Activated CD4-positive, alpha-beta memory T cell treated with anti-CD3 and anti-CD28 coated beads, Interleukin-2, amount 10 ng/mL, durations not matched to agents 7 days and 5 days (primary cell): ENCODE data around the gene SLC4A4. TPM values are rescaled to one million over a fixed set of nuclear protein-coding genes. Genes with fewer than 3 reads are reported as not detected.

Experiments
- CTCF ChIA-PET: fragments of 350-600 bp; sonication (Branson Sonifier 250); formaldehyde crosslinking; loops from one replicate; lab custom pipeline; 2021; ENCODE audit warnings: antibody characterized with exemption, inconsistent platforms; lab: Charles Lee
- POLR2A ChIA-PET: fragments of 350-600 bp; sonication (Branson Sonifier 250); formaldehyde crosslinking; loops from one replicate; lab custom pipeline; 2021; ENCODE audit warnings: antibody characterized with exemption; lab: Charles Lee
- DNase-seq: peaks from one replicate; pipeline ENCODE4 v3.0.0-alpha.2; 2020
- H3K27ac Mint-ChIP-seq: one replicate; pipeline ENCODE4 v1.8.0; 2021; ENCODE audit warnings: mild to moderate bottlenecking, mixed read lengths
- H3K27me3 Mint-ChIP-seq: one replicate; pipeline ENCODE4 v1.8.0; 2021; ENCODE audit warnings: mixed read lengths
- H3K36me3 Mint-ChIP-seq: one replicate; pipeline ENCODE4 v1.8.0; 2021; ENCODE audit warnings: low read depth, mixed read lengths
- H3K4me1 Mint-ChIP-seq: one replicate; pipeline ENCODE4 v1.8.0; 2021; ENCODE audit warnings: mixed read lengths
- H3K4me3 Mint-ChIP-seq: one replicate; pipeline ENCODE4 v1.8.0; 2021; ENCODE audit warnings: mild to moderate bottlenecking, mixed read lengths
- H3K9me3 Mint-ChIP-seq: one replicate; pipeline ENCODE4 v1.8.0; 2021; ENCODE audit warnings: mixed read lengths
- total RNA-seq, 2 experiments: library from RNA; stranded (reverse); gene quantifications; one replicate each; pipeline ENCODE4 v1.2.3, GENCODE V29; 2021

SLC4A4 gene
- total RNA-seq, 2 experiments from 2014 or later, result 2.3 to 3.1 TPM

GRCh38 chr4:71322425-71322824 lies 16.4 kb upstream of the SLC4A4 start:
- no peak overlapping the region for H3K27ac Mint-ChIP-seq
- CTCF ChIA-PET, result no interaction called here
- DNase-seq, result no peak
- H3K4me3 Mint-ChIP-seq, result no peak overlapping the region
- POLR2A ChIA-PET, result no interaction called here
- H3K9me3 Mint-ChIP-seq, result no peaks in the 10 kb centered on the region
- H3K27me3 Mint-ChIP-seq, result peaks cover 6% of the 10 kb centered on the region
- no peaks in the 10 kb centered on the region for H3K4me1 Mint-ChIP-seq
- no peaks in the 10 kb centered on the region for H3K36me3 Mint-ChIP-seq

DNA sequence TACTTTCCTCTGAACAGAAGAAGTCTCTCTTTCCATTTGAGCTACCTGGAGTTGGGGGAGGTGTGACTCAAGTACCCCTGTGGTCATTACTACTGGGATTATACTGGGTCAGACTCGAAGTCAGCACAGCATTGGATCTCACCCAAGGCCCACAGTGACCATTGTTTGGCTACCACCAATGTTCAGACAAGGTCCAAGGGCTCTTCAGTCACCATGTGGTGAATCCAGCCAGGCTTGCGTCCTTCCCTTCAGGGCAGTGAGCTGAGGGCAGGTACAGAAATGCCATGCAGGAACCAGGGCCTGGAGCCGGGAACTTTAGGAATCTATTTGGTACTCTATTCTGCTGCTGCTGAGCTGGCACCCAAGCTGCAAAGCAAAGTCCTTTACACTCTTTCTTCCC lies 5.5 kb upstream of the SLC4A4 start:
- CTCF ChIA-PET, result interaction anchor here (1.0 kb wide), 1 partner anchor 81 kb away, joined by 3 read pairs; no protein-coding TSS in a partner anchor
- Mint-ChIP-seq H3K36me3 (no peaks in the 10 kb centered on the region), H3K4me1 (peaks cover 2% of the 10 kb centered on the region), H3K27me3 (no peaks in the 10 kb centered on the region), H3K9me3 (peaks cover 2% of the 10 kb centered on the region), H3K27ac (no peak overlapping the region), H3K4me3 (no peak overlapping the region)
- POLR2A ChIA-PET, result no interaction called here
- DNase-seq, result no peak

GRCh38 chr4:71333960-71334359 lies 4.9 kb upstream of the SLC4A4 start:
- POLR2A ChIA-PET, result no interaction called here
- H3K27ac Mint-ChIP-seq, result no peak overlapping the region
- no peaks in the 10 kb centered on the region for H3K36me3 Mint-ChIP-seq
- H3K4me1 Mint-ChIP-seq, result peaks cover 8% of the 10 kb centered on the region
- CTCF ChIA-PET, result interaction anchor here (1.0 kb wide), 1 partner anchor 82 kb away, joined by 3 read pairs; no protein-coding TSS in a partner anchor
- H3K27me3 Mint-ChIP-seq, result no peaks in the 10 kb centered on the region
- no peak overlapping the region for H3K4me3 Mint-ChIP-seq
- peaks cover 2% of the 10 kb centered on the region for H3K9me3 Mint-ChIP-seq
- DNase-seq, result no peak

GRCh38 chr4:71334465-71334882 lies 4.3 kb upstream of the SLC4A4 start:
- no peaks in the 10 kb centered on the region for H3K27me3 Mint-ChIP-seq
- no peak overlapping the region for H3K27ac Mint-ChIP-seq
- ChIA-PET POLR2A (no interaction called here), CTCF (interaction anchor here (1.0 kb wide), 1 partner anchor 82 kb away, joined by 3 read pairs; no protein-coding TSS in a partner anchor)
- H3K9me3 Mint-ChIP-seq, result peaks cover 2% of the 10 kb centered on the region
- peaks cover 12% of the 10 kb centered on the region for H3K4me1 Mint-ChIP-seq
- no peaks in the 10 kb centered on the region for H3K36me3 Mint-ChIP-seq
- no peak for DNase-seq
- no peak overlapping the region for H3K4me3 Mint-ChIP-seq

DNA sequence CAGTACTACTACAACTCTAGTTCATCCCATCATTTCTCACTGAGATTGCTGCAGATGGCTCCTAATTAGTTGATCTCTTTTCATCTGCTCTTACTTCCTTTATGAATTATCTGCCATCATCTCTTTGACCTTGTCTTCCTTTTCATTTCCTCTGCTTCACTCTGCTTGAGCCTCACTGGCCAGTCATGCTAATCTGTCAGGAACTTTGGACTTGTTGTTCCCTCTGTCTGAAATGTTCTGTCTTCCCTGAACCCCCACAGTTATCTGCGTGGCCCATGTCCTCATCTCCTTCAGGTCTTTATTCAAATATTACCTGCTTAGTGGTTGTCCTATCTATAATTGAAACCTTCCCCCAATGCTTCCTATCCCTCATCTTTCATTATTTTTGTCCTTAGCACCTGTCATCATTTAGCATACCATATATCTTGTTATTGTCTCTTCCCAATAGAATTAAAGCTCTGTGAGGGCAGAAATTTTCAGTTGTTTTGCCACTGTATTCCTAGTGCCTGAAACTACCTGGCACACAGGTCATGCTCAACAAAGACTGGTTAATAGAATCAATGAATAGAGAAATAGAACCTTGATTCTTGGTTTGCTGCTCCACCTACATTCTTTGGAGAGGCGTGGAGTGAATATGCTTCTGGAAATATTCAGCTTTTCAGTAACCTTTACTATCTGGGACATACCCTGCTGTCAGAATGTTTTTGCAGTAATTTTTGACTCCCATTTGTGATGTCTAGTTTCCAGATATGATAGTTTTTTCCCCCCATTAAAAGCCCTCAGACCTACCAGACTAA lies 5.0 kb downstream of the SLC4A4 start:
- no peak for DNase-seq
- Mint-ChIP-seq H3K27ac (no peak overlapping the region), H3K9me3 (no peaks in the 10 kb centered on the region), H3K4me3 (no peak overlapping the region), H3K4me1 (peaks cover 5% of the 10 kb centered on the region), H3K36me3 (no peaks in the 10 kb centered on the region), H3K27me3 (peaks cover 9% of the 10 kb centered on the region)
- ChIA-PET CTCF (no interaction called here), POLR2A (no interaction called here)

DNA sequence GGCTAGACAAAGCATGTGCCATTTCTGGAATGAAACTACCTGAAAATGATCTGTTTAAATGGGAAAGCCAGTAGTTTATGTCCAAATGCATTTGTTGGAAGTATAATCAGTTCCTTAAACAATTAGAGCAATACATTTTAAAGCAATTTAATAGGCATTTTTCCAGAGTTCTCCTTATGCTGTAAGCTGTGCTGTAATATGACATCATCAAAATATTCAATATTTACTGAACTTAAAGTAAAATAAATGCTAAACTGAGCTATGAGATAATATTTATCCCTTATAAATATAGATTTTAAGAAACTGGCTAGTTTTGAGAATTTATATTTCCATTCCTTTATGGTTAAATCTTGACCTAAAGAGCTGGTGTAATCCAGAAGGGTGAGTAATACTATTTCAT lies 7.9 kb downstream of the SLC4A4 start:
- Mint-ChIP-seq H3K4me1 (no peaks in the 10 kb centered on the region), H3K4me3 (no peak overlapping the region), H3K36me3 (no peaks in the 10 kb centered on the region), H3K27me3 (peaks cover 9% of the 10 kb centered on the region), H3K9me3 (no peaks in the 10 kb centered on the region), H3K27ac (no peak overlapping the region)
- DNase-seq, result no peak
- ChIA-PET CTCF (no interaction called here), POLR2A (no interaction called here)

DNA sequence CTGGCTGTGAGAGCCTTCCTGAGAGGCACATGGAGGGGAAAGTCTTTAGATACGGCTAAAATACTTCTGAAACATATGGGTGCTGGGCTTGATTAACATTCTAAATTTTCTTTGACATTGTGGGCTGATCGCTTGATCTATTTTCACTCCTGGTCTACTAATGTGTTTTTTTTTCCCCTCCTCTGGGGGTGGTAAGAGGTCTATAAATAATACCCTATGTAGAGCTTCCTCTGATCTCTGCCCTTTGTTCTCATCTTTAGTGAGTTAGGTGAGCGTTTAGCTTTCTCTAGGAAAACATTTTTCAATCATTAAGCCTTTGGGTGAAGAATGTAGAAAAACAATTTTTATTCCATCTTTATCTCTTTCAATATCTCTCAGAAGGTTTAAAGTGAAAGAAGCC lies 9.8 kb downstream of the SLC4A4 start:
- H3K4me3 Mint-ChIP-seq, result no peak overlapping the region
- H3K36me3 Mint-ChIP-seq, result no peaks in the 10 kb centered on the region
- H3K4me1 Mint-ChIP-seq, result no peaks in the 10 kb centered on the region
- DNase-seq, result no peak
- H3K27ac Mint-ChIP-seq, result no peak overlapping the region
- peaks cover 7% of the 10 kb centered on the region for H3K27me3 Mint-ChIP-seq
- ChIA-PET POLR2A (no interaction called here), CTCF (no interaction called here)
- H3K9me3 Mint-ChIP-seq, result no peaks in the 10 kb centered on the region

DNA sequence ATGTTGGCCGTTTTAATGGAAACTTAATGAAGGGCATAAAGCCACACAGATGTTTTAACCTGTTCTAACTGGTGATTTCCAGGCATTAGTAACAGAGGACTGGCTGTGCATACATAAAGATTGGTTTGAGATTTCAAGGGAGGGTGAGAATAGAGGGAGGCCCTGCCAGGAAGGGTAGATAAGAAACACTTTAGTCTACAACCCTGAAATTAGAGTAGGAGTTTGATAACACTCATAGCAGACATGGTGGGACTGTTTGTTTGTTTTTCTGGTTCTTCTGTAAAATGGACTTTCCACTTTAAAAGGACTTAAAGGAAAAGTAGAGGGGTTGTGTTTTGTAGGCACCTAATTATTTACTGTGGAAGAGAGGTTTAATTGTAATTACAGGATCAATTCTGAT lies 16.2 kb downstream of the SLC4A4 start:
- H3K4me1 Mint-ChIP-seq, result peaks cover 2% of the 10 kb centered on the region
- DNase-seq, result no peak
- ChIA-PET CTCF (no interaction called here), POLR2A (no interaction called here)
- no peaks in the 10 kb centered on the region for H3K27me3 Mint-ChIP-seq
- H3K9me3 Mint-ChIP-seq, result no peaks in the 10 kb centered on the region
- H3K27ac Mint-ChIP-seq, result no peak overlapping the region
- no peak overlapping the region for H3K4me3 Mint-ChIP-seq
- no peaks in the 10 kb centered on the region for H3K36me3 Mint-ChIP-seq

GRCh38 chr4:71355971-71356370 lies 17.2 kb downstream of the SLC4A4 start:
- H3K36me3 Mint-ChIP-seq, result no peaks in the 10 kb centered on the region
- no peaks in the 10 kb centered on the region for H3K9me3 Mint-ChIP-seq
- ChIA-PET CTCF (no interaction called here), POLR2A (no interaction called here)
- H3K4me3 Mint-ChIP-seq, result no peak overlapping the region
- peaks cover 2% of the 10 kb centered on the region for H3K4me1 Mint-ChIP-seq
- no peaks in the 10 kb centered on the region for H3K27me3 Mint-ChIP-seq
- no peak for DNase-seq
- H3K27ac Mint-ChIP-seq, result no peak overlapping the region

- Mint-ChIP-seq H3K27ac (no peak overlapping the region), H3K4me3 (no peak overlapping the region), H3K27me3 (no peaks in the 10 kb centered on the region), H3K36me3 (no peaks in the 10 kb centered on the region), H3K4me1 (peaks cover 2% of the 10 kb centered on the region), H3K9me3 (no peaks in the 10 kb centered on the region)
- POLR2A ChIA-PET, result no interaction called here
- CTCF ChIA-PET, result no interaction called here
- DNase-seq, result no peak
Observed at GRCh38 chr4:71356924-71357663, 18.3 kb downstream of the SLC4A4 start.

- Mint-ChIP-seq H3K36me3 (no peaks in the 10 kb centered on the region), H3K9me3 (no peaks in the 10 kb centered on the region), H3K27ac (no peak overlapping the region), H3K4me1 (peaks cover 2% of the 10 kb centered on the region), H3K4me3 (no peak overlapping the region), H3K27me3 (no peaks in the 10 kb centered on the region)
- ChIA-PET POLR2A (no interaction called here), CTCF (no interaction called here)
- DNase-seq, result no peak
Observed at GRCh38 chr4:71360844-71361243, 22.0 kb downstream of the SLC4A4 start.

- ChIA-PET POLR2A (no interaction called here), CTCF (no interaction called here)
- no peaks in the 10 kb centered on the region for H3K27me3 Mint-ChIP-seq
- no peak overlapping the region for H3K27ac Mint-ChIP-seq
- no peaks in the 10 kb centered on the region for H3K36me3 Mint-ChIP-seq
- DNase-seq, result no peak
- no peak overlapping the region for H3K4me3 Mint-ChIP-seq
- peaks cover 2% of the 10 kb centered on the region for H3K4me1 Mint-ChIP-seq
- H3K9me3 Mint-ChIP-seq, result no peaks in the 10 kb centered on the region
Observed at GRCh38 chr4:71361476-71361875, 22.7 kb downstream of the SLC4A4 start.

DNA sequence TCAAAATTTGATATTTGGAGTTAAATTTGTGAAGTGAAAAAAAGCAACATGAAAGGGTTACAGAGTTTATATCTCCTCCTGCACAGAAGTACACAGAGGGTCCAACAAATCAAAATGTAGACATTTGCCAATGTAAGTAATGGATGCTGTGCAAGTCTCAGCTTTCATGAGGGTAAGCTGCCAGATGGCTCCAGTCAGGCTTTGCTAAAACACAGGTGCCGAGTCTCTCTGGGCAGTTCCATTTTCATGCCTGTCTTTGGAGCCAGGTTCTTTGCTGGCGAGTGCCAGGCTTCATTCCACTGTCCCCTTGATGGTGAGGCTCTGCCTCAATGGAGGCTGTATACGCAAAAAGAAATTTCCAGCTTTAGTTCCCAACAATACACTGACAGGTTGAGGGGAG lies 27.9 kb downstream of the SLC4A4 start:
- no peaks in the 10 kb centered on the region for H3K27me3 Mint-ChIP-seq
- no peak for DNase-seq
- no peak overlapping the region for H3K4me3 Mint-ChIP-seq
- no peak overlapping the region for H3K27ac Mint-ChIP-seq
- H3K9me3 Mint-ChIP-seq, result no peaks in the 10 kb centered on the region
- CTCF ChIA-PET, result no interaction called here
- H3K4me1 Mint-ChIP-seq, result no peaks in the 10 kb centered on the region
- POLR2A ChIA-PET, result no interaction called here
- no peaks in the 10 kb centered on the region for H3K36me3 Mint-ChIP-seq
